ENCODE results near the gene ILF2. TPM values are rescaled to one million over a fixed set of nuclear protein-coding genes. Genes with fewer than 3 reads are reported as not detected.

Gene ILF2
- total and polyA plus RNA-seq, 2 of the 13 experiments (the other 11 are each of a cell fraction or from before 2014, with no cell fraction given): 292 to 366 TPM

DNA sequence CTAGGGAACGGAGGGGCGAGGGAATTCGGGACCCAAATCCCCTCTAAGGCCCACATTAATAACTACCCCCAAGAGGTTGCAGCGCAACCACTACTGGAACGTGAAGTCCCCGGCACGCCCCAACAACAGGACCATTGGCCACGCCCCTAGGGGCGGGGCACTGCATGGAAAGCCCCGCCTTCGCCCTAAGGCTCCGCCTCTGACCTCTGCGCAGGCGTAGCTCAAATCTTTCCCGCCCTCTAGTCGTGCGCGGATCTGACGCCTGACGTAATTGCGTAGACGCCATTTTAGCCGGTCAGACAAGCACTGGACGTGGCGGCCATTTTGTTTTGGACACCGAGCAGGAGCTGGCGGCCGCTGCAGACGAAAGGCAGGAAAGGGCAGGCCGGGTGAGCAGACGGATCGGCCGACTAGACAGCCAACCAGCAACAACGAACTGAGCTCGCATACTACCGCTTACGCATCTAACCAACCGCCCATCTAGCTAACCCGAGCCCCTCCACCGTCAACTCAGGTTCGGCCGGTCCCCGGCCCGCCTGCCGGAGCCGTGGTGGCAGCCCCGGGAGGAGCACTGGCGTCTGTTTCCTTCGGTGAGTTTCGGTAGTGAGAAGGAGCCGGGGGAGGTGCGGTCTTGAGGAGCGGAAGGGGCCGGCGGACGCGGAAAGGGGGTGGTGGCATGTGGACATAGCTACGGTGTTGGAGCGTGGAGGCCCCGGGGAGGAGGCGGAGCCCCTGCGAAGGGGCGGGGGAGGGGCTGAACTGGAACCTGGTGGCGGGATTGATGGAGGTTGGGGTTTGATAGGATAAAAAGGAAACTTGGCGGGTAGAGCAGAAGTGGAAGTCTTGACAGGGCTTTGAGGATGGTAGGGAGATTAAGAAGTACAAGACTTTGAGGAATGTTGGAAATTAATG lies 36.8 kb downstream of the ILF2 start, which contains the start of gene CHTOP (continued):
- TF ChIP-seq GLI4 (CRISPR knock-in tag; IDR thresholded peaks at IDR 0.05; ENCODE audit: borderline replicate concordance) (no peak; the same call in 1 of the 2 replicates), ZMYM3 (CRISPR knock-in tag; IDR thresholded peaks at IDR 0.05) (0 out of 2 replicates have a peak, but pooled peaks have one; percentile 10), TOE1 (CRISPR knock-in tag; IDR thresholded peaks at IDR 0.05) (0 out of 2 replicates have a peak, but pooled peaks have one; percentile 7), ZNF776 (CRISPR knock-in tag; IDR thresholded peaks at IDR 0.05) (peak; percentile 50; the same call in 1 of the 2 replicates), ATRX (CRISPR knock-in tag; IDR thresholded peaks at IDR 0.05; ENCODE audit: borderline replicate concordance) (no peak), ZNF121 (CRISPR knock-in tag; IDR thresholded peaks at IDR 0.05) (no peak), NFRKB (IDR thresholded peaks at IDR 0.05) (peak; percentile 89), ZNF790 (CRISPR knock-in tag; IDR thresholded peaks at IDR 0.05; ENCODE audit: borderline replicate concordance) (no peak), GABPB1 (CRISPR knock-in tag; IDR thresholded peaks at IDR 0.05) (peak; percentile 87), HDAC2 (CRISPR knock-in tag; IDR thresholded peaks at IDR 0.05) (peak; percentile 70; the same call in 1 of the 2 replicates), ESRRA (CRISPR knock-in tag; IDR thresholded peaks at IDR 0.05; ENCODE audit: low read depth) (no peak; the same call in 1 of the 2 replicates), GTF3A (CRISPR knock-in tag; conservative IDR thresholded peaks at IDR 0.05) (no peak), DNMT3B (CRISPR knock-in tag; conservative IDR thresholded peaks at IDR 0.05) (peak; percentile 65; the same call in 1 of the 2 replicates), MBD4 (IDR thresholded peaks at IDR 0.05; ENCODE audit: borderline replicate concordance, low read length) (no peak), ZNF747 (CRISPR knock-in tag; IDR thresholded peaks at IDR 0.05; ENCODE audit: borderline replicate concordance) (no peak), ZNF7 (CRISPR knock-in tag; IDR thresholded peaks at IDR 0.05) (no peak)
- TF ChIP-seq, protein P1, sequence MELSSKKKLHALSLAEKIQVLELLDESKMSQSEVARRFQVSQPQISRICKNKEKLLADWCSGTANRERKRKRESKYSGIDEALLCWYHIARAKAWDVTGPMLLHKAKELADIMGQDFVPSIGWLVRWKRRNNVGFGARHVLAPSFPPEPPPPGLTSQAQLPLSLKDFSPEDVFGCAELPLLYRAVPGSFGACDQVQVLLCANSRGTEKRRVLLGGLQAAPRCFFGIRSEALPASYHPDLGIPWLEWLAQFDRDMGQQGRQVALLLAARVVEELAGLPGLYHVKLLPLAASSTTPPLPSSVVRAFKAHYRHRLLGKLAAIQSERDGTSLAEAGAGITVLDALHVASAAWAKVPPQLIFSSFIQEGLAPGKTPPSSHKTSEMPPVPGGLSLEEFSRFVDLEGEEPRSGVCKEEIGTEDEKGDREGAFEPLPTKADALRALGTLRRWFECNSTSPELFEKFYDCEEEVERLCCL (CRISPR knock-in tag; IDR thresholded peaks at IDR 0.05; ENCODE audit: borderline replicate concordance): no peak
- TF ChIP-seq, protein P2, sequence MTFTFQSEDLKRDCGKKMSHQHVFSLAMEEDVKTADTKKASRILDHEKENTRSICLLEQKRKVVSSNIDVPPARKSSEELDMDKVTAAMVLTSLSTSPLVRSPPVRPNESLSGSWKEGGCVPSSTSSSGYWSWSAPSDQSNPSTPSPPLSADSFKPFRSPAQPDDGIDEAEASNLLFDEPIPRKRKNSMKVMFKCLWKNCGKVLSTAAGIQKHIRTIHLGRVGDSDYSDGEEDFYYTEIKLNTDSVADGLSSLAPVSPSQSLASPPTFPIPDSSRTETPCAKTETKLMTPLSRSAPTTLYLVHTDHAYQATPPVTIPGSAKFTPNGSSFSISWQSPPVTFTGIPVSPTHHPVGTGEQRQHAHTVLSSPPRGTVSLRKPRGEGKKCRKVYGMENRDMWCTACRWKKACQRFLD (CRISPR knock-in tag; IDR thresholded peaks at IDR 0.05; ENCODE audit: borderline replicate concordance): 0 out of 2 replicates have a peak, but pooled peaks have one; percentile 53
- TF ChIP-seq, protein P3, sequence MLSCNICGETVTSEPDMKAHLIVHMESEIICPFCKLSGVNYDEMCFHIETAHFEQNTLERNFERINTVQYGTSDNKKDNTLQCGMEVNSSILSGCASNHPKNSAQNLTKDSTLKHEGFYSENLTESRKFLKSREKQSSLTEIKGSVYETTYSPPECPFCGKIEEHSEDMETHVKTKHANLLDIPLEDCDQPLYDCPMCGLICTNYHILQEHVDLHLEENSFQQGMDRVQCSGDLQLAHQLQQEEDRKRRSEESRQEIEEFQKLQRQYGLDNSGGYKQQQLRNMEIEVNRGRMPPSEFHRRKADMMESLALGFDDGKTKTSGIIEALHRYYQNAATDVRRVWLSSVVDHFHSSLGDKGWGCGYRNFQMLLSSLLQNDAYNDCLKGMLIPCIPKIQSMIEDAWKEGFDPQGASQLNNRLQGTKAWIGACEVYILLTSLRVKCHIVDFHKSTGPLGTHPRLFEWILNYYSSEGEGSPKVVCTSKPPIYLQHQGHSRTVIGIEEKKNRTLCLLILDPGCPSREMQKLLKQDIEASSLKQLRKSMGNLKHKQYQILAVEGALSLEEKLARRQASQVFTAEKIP (CRISPR knock-in tag; IDR thresholded peaks at IDR 0.05; ENCODE audit: borderline replicate concordance): no peak
- TF ChIP-seq, protein P4, sequence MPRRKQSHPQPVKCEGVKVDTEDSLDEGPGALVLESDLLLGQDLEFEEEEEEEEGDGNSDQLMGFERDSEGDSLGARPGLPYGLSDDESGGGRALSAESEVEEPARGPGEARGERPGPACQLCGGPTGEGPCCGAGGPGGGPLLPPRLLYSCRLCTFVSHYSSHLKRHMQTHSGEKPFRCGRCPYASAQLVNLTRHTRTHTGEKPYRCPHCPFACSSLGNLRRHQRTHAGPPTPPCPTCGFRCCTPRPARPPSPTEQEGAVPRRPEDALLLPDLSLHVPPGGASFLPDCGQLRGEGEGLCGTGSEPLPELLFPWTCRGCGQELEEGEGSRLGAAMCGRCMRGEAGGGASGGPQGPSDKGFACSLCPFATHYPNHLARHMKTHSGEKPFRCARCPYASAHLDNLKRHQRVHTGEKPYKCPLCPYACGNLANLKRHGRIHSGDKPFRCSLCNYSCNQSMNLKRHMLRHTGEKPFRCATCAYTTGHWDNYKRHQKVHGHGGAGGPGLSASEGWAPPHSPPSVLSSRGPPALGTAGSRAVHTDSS (CRISPR knock-in tag; conservative IDR thresholded peaks at IDR 0.05): no peak
